Endometrial microvascular endothelial cells (primary cell): ENCODE data around the gene MRPS14. TPM values are rescaled to one million over a fixed set of nuclear protein-coding genes. Genes with fewer than 3 reads are reported as not detected.
"Not testable (repeated sequence)": the region's sequence is repeated elsewhere in the genome, so short reads cannot be mapped to it uniquely, and the experiment has no call there.

ENCODE experiments used
- in situ Hi-C: cut with HindIII; loops from 2 replicates; pipeline ENCODE4 v1.10.0; 2017; ENCODE audit warnings: low sequenced_read_pairs, low pct_unique_long_range_greater_than_20kb; ENCODE audit errors: inconsistent ontology term
- total RNA-seq: library from RNA; depleted of rRNA; stranded (reverse); fragments of >200 nt; gene quantifications from one replicate; pipeline ENCODE4 v1.2.3, GENCODE V29; 2015; ENCODE audit errors: inconsistent ontology term

The MRPS14 gene
- total RNA-seq: 16.1 TPM

- in situ Hi-C loops: no loop called here
Observed at GRCh38 chr1:175023043-175023921, at the start of gene MRPS14. MRPS14 (minus strand) TSS chr1:175023425; CDS start chr1:175023408, 17 bp downstream.

- in situ Hi-C loops: no loop called here
Observed at GRCh38 chr1:175072099-175072951, 49.1 kb upstream of the MRPS14 start.

GRCh38 chr1:175071276-175071943 lies 48.2 kb upstream of the MRPS14 start:
- in situ Hi-C loops: no loop called here

GRCh38 chr1:175070818-175071217 lies 47.6 kb upstream of the MRPS14 start:
- in situ Hi-C loops: no loop called here

GRCh38 chr1:175067362-175068106 lies 44.3 kb upstream of the MRPS14 start, which contains the start of gene TNN:
TNN (plus strand) TSS chr1:175067833; CDS start chr1:175077419, 9,586 bp downstream.
- in situ Hi-C loops: no loop called here

- in situ Hi-C loops: no loop called here
Observed at GRCh38 chr1:175062858-175063257, 39.6 kb upstream of the MRPS14 start.

GRCh38 chr1:175062339-175062738 lies 39.1 kb upstream of the MRPS14 start:
- in situ Hi-C loops: no loop called here

- in situ Hi-C loops: no loop called here
Observed at GRCh38 chr1:175054736-175055135, 31.5 kb upstream of the MRPS14 start.

- in situ Hi-C loops: no loop called here
Observed at GRCh38 chr1:175050992-175051391, 27.8 kb upstream of the MRPS14 start.

- in situ Hi-C loops: no loop called here
Observed at GRCh38 chr1:175045519-175045918, 22.3 kb upstream of the MRPS14 start.

- in situ Hi-C loops: no loop called here
Observed at GRCh38 chr1:175045097-175045496, 21.9 kb upstream of the MRPS14 start.

GRCh38 chr1:175044591-175044990 lies 21.4 kb upstream of the MRPS14 start:
- in situ Hi-C loops: not testable (repeated sequence)

GRCh38 chr1:175043824-175044223 lies 20.6 kb upstream of the MRPS14 start:
- in situ Hi-C loops: no loop called here

- in situ Hi-C loops: no loop called here
Observed at GRCh38 chr1:175042650-175043049, 19.4 kb upstream of the MRPS14 start.

GRCh38 chr1:175040324-175040879 lies 17.2 kb upstream of the MRPS14 start:
- in situ Hi-C loops: no loop called here

- in situ Hi-C loops: no loop called here
Observed at GRCh38 chr1:175037416-175037815, 14.2 kb upstream of the MRPS14 start.

- in situ Hi-C loops: no loop called here
Observed at GRCh38 chr1:175036476-175036875, 13.3 kb upstream of the MRPS14 start.

GRCh38 chr1:175035865-175036264 lies 12.6 kb upstream of the MRPS14 start:
- in situ Hi-C loops: no loop called here
